Memory B cell (primary cell): ENCODE measurements around the gene ATP9A.

Experiments
- ATAC-seq: fragments of 150-1000 bp; cut with Tn5 transposase; 2 replicates; pipeline ENCODE4 v1.10.0; 2021; ENCODE audit warnings: low read depth, mild to moderate bottlenecking, moderate library complexity
- DNase-seq, 2 donors: peaks; one replicate each; pipeline ENCODE4 v3.0.0; 2022; ENCODE audit warnings: low spot score in 2 of 2
- H3K27ac Mint-ChIP-seq: one replicate; pipeline ENCODE4 v1.8.0; 2022; ENCODE audit warnings: mild to moderate bottlenecking, moderate library complexity, mixed read lengths
- H3K27me3 Mint-ChIP-seq: one replicate; pipeline ENCODE4 v1.8.0; 2022; ENCODE audit warnings: mixed read lengths
- H3K36me3 Mint-ChIP-seq: one replicate; pipeline ENCODE4 v1.8.0; 2022; ENCODE audit warnings: mild to moderate bottlenecking, mixed read lengths
- H3K4me1 Mint-ChIP-seq: one replicate; pipeline ENCODE4 v1.8.0; 2022; ENCODE audit warnings: mixed read lengths
- H3K4me3 Mint-ChIP-seq: one replicate; pipeline ENCODE4 v1.8.0; 2022; ENCODE audit warnings: mild to moderate bottlenecking, moderate library complexity, mixed read lengths
- H3K9me3 Mint-ChIP-seq: one replicate; pipeline ENCODE4 v1.8.0; 2022; ENCODE audit warnings: mixed read lengths

ATP9A gene

GRCh38 chr20:51562332-51563173, 205.6 kb downstream of the ATP9A start:
- Mint-ChIP-seq H3K27me3 (peaks cover 29% of the 10 kb centered on the region), H3K4me3 (peak overlapping the region; percentile 73), H3K36me3 (no peaks in the 10 kb centered on the region), H3K9me3 (no peaks in the 10 kb centered on the region), H3K27ac (no peak overlapping the region), H3K4me1 (peaks cover 15% of the 10 kb centered on the region)
- DNase-seq (peak in 1 of 2 donors; percentile 35), ATAC-seq (peak; percentile 46)

- Mint-ChIP-seq H3K4me3 (peak overlapping the region; percentile 73), H3K27ac (no peak overlapping the region), H3K27me3 (peaks cover 29% of the 10 kb centered on the region), H3K36me3 (no peaks in the 10 kb centered on the region), H3K4me1 (peaks cover 15% of the 10 kb centered on the region), H3K9me3 (no peaks in the 10 kb centered on the region)
- ATAC-seq: no peak
- no peak for DNase-seq
Measured at GRCh38 chr20:51562027-51562331, 206.2 kb downstream of the ATP9A start.

- ATAC-seq (no peak), DNase-seq (no peak)
- no peaks in the 10 kb centered on the region for H3K9me3 Mint-ChIP-seq
- no peaks in the 10 kb centered on the region for H3K36me3 Mint-ChIP-seq
- H3K4me3 Mint-ChIP-seq: no peak overlapping the region
- H3K27ac Mint-ChIP-seq: no peak overlapping the region
- peaks cover 15% of the 10 kb centered on the region for H3K4me1 Mint-ChIP-seq
- H3K27me3 Mint-ChIP-seq: peaks cover 34% of the 10 kb centered on the region
Measured at GRCh38 chr20:51560550-51561307, 207.5 kb downstream of the ATP9A start.

- Mint-ChIP-seq H3K9me3 (no peaks in the 10 kb centered on the region), H3K27me3 (peaks cover 37% of the 10 kb centered on the region), H3K4me3 (no peak overlapping the region), H3K4me1 (peaks cover 15% of the 10 kb centered on the region), H3K36me3 (no peaks in the 10 kb centered on the region), H3K27ac (no peak overlapping the region)
- ATAC-seq (no peak), DNase-seq (no peak)
Measured at GRCh38 chr20:51560042-51560441, 208.1 kb downstream of the ATP9A start.

- DNase-seq (no peak), ATAC-seq (no peak)
- H3K36me3 Mint-ChIP-seq: no peaks in the 10 kb centered on the region
- peaks cover 7% of the 10 kb centered on the region for H3K4me1 Mint-ChIP-seq
- H3K4me3 Mint-ChIP-seq: no peak overlapping the region
- H3K9me3 Mint-ChIP-seq: no peaks in the 10 kb centered on the region
- H3K27me3 Mint-ChIP-seq: peaks cover 21% of the 10 kb centered on the region
- no peak overlapping the region for H3K27ac Mint-ChIP-seq
Measured at GRCh38 chr20:51554538-51555165, 213.5 kb downstream of the ATP9A start.

GRCh38 chr20:51553897-51554486, 214.2 kb downstream of the ATP9A start:
- DNase-seq: no peak
- H3K9me3 Mint-ChIP-seq: no peaks in the 10 kb centered on the region
- no peak for ATAC-seq
- no peaks in the 10 kb centered on the region for H3K36me3 Mint-ChIP-seq
- H3K27me3 Mint-ChIP-seq: peaks cover 14% of the 10 kb centered on the region
- H3K27ac Mint-ChIP-seq: no peak overlapping the region
- no peak overlapping the region for H3K4me3 Mint-ChIP-seq
- H3K4me1 Mint-ChIP-seq: peaks cover 7% of the 10 kb centered on the region

- Mint-ChIP-seq H3K4me1 (peaks cover 7% of the 10 kb centered on the region), H3K4me3 (no peak overlapping the region), H3K9me3 (no peaks in the 10 kb centered on the region), H3K27ac (no peak overlapping the region), H3K36me3 (no peaks in the 10 kb centered on the region), H3K27me3 (peaks cover 14% of the 10 kb centered on the region)
- DNase-seq (no peak), ATAC-seq (no peak)
Measured at GRCh38 chr20:51551186-51551585, 217.0 kb downstream of the ATP9A start.

- Mint-ChIP-seq H3K4me3 (no peak overlapping the region), H3K27ac (no peak overlapping the region), H3K4me1 (peaks cover 9% of the 10 kb centered on the region), H3K36me3 (no peaks in the 10 kb centered on the region), H3K27me3 (peaks cover 11% of the 10 kb centered on the region), H3K9me3 (peaks cover 2% of the 10 kb centered on the region)
- ATAC-seq (no peak), DNase-seq (no peak)
Measured at GRCh38 chr20:51549474-51549873, 218.7 kb downstream of the ATP9A start.

GRCh38 chr20:51547951-51548350, 220.2 kb downstream of the ATP9A start:
- Mint-ChIP-seq H3K9me3 (peaks cover 2% of the 10 kb centered on the region), H3K4me1 (peaks cover 9% of the 10 kb centered on the region), H3K4me3 (no peak overlapping the region), H3K27me3 (peaks cover 7% of the 10 kb centered on the region), H3K36me3 (no peaks in the 10 kb centered on the region), H3K27ac (no peak overlapping the region)
- ATAC-seq (no peak), DNase-seq (no peak)
